T-helper 22 cell (primary cell): ENCODE results near the gene FBXW11.
"Not testable (repeated sequence)": the region's sequence is repeated elsewhere in the genome, so short reads cannot be mapped to it uniquely, and the experiment has no call there.

ENCODE experiments used
- DNase-seq: peaks from one replicate; pipeline ENCODE4 v3.0.0-alpha.2; 2020; ENCODE audit warnings: low read depth

Gene FBXW11

DNA sequence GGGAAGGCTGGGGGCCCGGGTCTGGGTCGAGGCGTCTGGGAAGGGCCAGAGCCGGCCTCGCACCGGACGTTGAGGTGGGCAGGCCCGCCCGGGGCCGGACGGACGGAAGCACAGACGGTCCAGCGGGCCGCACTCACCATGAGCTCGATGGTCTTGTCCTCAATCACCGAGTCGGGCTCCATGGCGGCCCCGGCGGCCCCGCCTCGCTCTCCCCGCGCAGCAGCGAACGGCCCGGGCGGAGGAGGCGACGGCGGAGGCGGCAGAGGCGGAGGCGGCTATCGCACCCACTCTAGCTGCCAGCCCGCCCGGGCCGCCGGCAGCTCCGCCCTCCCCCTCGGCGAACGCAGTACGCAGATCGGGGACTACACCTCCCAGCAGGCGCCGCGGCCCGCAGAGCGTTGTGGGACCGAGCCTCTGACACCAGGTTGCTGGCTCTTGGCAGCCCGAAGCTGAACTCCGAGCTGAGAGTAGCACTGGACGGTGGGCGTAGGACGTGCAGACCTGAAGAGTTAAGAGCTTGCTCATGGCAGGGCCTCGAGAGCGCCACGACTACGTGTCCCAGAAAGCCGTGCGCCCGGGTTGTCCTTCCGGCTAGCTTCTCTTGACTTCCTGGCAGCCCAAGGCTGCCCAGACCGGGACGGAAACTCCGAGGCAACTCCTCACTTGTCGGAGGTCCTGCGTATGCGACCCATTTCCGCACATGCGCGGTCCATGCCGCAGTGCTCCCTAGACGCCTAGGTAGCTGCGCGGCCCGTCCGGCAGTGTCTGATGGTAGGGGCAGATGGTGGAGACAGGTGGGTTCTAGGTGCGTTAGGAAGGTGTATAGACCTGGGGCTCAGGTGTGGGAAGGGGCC lies at the start of gene FBXW11:
FBXW11 (minus strand) TSS at position 318 of the 854 bp plus-strand sequence; CDS start at position 182, 136 bp downstream.
- peak; percentile 94 for DNase-seq

GRCh38 chr5:172055996-172056395 lies 49.6 kb upstream of the FBXW11 start:
- DNase-seq, result no peak

GRCh38 chr5:172055421-172055820 lies 49.0 kb upstream of the FBXW11 start:
- DNase-seq, result no peak

- DNase-seq, result no peak
Observed at GRCh38 chr5:172054611-172055153, 48.2 kb upstream of the FBXW11 start.

DNA sequence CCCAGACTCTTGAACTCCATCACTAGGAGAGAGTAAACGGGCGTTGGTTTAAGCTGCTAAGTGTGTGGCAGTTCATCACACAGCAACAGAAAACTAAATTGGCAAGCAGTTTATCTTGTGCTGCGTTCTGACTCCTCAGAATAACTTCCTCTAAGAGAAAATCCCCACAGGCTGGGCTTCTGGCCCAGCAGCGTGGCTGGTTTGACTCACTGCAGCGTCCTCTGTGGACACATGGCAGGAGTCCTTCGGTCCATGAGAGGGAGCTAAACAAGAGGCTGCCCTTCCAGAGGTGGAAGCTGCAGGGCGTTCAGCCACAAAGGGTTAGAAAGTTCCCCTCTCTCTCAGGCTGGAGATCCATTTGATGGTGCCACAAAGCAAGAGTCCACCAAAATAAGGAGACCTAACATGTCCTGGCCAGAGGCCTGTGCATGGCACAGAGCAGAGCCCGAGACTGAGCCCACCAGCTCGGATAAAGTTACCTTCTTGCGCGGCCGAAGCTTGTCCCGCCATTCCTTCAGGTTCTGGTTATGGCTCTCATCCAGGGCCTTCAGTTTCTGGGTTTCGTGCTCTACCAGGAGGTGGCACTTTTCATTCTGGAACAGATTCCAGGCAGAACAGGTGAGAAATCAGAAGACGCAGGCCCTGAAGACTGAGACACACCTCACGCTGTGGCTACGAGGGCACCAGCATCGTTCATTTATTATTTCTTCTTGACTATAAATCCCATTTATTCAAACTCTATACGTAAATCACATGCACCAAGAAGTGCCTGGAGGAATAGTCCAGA lies 46.2 kb upstream of the FBXW11 start:
- DNase-seq, result no peak

- DNase-seq, result no peak
Observed at GRCh38 chr5:172051643-172052339, 45.4 kb upstream of the FBXW11 start.

- DNase-seq, result no peak
Observed at GRCh38 chr5:172050080-172050479, 43.6 kb upstream of the FBXW11 start.

DNA sequence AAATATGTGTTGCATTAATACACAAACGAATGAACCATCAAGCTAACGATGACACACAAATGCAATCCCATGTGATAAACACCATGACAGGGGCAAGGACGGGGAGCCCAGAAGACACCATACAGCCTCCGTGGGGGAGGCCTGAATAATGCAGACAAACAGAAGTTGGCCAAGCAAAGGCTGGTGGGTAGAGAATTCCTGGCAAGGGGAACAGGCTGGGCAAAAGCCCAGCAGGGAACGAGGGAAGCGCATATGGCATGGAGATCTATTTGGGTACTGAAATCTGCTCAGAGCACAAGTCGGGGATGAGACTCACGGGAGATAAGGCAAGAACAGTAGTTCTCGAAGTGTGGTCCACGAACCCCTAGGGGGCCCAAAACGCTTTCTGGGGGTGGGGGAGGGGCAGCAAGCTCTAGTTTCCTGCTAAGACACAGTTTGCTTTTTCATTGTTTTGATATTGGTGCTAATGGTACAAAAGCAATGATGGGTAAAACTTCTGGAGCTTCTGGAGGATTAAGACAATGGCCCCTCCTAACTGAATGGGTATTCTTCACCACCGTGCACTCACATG lies 42.9 kb upstream of the FBXW11 start:
- DNase-seq, result no peak

DNA sequence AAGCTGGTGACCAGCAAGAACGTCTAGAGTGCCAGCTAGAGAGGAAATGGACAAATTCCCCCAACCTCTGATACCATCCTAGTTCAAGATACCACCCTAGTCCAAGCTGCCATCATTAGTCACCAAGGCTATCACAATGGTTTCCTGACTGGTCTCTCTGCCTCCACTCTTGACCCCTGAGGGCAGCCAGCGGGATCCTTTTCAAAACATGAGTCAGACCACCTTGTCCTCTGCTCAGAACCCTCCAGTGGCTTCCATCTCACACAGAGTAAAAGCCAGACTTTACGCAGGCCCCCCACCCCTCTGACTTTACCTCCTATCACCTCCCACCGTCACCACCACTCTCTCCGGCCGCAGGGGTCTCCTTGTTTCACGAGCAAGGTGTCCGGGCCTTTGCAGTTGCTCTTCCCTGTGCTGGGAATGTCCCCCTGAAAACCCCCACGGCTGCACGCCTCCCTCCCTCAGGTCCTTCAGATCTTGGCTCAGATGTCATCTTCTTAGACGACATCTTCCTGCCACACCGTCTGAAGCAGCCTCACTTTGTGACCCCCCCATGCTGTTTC lies 42.2 kb upstream of the FBXW11 start:
- no peak for DNase-seq

- DNase-seq, result no peak
Observed at GRCh38 chr5:172048170-172048422, 41.7 kb upstream of the FBXW11 start.

DNA sequence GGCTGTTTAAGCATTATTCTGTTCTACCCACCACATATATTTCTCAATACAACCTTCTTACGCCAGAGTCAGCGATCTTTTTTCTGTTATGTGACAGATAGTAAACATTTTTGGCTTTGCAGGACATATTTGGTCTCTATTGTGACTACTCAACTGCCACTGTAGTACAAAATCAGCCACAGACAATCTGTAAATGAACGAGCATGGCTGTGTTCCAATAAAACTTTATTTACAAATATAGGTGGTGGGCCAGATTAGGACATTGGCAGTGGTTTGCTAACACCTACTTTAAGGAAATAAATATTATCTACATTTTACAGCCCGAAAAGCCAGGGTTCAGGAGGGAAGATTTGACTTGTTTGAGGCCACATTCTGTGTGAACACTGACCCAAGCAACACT lies 40.2 kb upstream of the FBXW11 start:
- no peak for DNase-seq

DNA sequence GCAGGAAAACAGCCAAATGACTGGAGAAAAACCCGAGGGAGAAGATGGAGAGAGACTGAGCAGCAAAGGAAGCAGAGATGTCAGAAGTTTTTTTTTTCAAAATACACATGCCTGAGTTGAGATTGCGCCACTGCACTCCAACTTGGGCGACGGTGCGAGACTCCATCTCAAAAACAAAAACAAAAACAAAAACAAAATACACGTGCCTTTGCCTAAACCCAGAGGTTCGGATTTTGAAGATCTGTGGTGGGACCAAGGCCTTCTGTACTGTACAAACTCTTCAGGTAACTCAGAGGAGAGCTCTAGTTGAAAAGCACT lies 38.8 kb upstream of the FBXW11 start:
- DNase-seq, result no peak

GRCh38 chr5:172044631-172045314 lies 38.3 kb upstream of the FBXW11 start:
- DNase-seq, result no peak

DNA sequence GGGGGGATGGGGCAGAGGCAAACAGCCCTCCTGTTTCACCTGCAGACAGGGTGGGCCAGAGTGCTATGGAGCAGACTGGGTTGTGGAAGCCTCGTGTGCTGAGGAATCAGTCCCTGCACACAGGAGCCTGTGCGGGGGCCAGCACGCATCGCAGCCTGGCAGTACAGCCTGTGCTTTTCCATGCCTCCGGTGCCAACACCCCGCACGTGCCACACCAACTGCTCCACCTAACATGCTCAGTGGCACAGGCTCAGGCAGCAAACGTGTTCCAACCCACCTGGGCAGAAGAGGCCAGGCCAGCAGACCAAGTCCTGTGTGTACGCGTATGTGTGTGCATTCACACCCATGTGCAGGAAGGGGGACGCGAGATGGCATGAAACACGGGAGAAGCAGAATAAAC lies 37.4 kb upstream of the FBXW11 start:
- DNase-seq, result no peak

DNA sequence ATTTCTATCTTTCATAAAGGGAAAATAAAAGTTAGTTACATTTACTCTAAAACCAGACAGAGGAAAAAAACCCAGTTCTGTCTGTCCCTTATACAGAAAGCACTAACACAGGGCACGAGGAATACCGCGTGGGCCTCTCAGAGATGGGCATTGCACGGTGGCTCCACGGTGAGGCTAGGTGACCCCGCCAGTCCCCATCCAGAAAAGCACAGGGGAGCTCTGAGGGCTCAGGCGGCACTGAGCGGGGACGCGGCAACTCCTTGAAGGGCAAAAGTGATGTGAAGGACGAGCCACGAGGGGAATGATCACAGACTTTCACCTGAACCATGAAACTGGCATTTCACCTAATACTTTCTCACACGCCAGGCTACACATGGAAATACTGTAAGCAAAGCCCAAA lies 35.7 kb upstream of the FBXW11 start:
- no peak for DNase-seq

GRCh38 chr5:172038167-172038566 lies 31.7 kb upstream of the FBXW11 start:
- no peak for DNase-seq

DNA sequence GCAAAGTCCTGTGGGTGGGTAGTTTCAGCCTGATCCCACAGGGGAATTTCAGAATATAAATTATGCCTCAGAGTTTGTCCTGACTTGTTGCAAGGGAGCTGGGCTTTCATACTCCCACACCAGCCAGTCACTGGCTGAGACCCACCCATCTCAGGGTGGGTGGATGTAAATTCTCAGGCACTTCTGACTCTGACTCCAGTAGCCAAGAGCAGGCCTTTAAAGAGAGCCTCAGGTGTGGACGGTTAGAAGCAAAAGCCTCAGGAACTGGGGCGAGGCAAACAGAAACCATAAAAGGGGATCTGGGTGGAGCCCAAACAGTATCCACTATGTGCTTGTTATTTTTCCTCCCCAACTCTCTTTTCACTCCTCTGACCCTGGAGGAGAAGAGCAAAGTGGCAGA lies 28.6 kb upstream of the FBXW11 start:
- no peak for DNase-seq

DNA sequence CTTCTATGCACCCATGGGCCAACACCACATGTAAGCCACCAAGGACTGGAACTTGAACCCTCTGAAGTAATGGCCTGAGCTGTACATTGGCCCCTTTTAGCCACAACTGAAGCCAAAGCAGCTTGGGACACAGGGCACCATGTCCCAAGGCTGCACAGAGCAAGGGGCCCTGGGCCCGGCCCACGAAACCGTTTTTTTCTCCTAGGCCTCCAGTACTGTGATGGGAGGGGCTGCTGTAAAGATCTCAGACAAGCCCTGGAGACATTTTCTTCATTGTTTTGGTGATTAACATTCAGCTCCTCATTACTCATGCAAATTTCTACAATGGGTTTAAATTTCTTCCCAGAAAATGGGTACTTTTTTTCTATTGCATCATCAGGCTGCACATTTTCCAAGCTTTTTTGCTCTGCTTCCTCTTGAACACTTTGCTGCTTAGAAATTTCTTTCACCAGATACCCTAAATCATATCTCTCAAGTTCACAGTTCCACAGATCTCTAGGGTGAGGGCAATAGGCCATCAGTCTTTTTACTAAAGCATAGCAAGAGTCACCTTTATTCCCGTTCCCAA lies 25.5 kb upstream of the FBXW11 start:
- DNase-seq, result no peak

- DNase-seq, result no peak
Observed at GRCh38 chr5:172029876-172030275, 23.4 kb upstream of the FBXW11 start.

- DNase-seq, result no peak
Observed at GRCh38 chr5:172028167-172028566, 21.7 kb upstream of the FBXW11 start.

GRCh38 chr5:172020110-172020786 lies 13.8 kb upstream of the FBXW11 start:
- DNase-seq, result not testable (repeated sequence)
